Fibroblast of gingiva (primary cell): ENCODE measurements around the gene SYT8.

Source experiments
- DNase-seq: peaks from one replicate; pipeline ENCODE4 v3.0.0-alpha.2; 2011; ENCODE audit warnings: low read depth

SYT8 gene

GRCh38 chr11:1832211-1832919 is 2.4 kb upstream of the SYT8 start:
- no peak for DNase-seq

GRCh38 chr11:1832920-1833295 is 1.9 kb upstream of the SYT8 start:
- no peak for DNase-seq

- no peak for DNase-seq
Measured at GRCh38 chr11:1834062-1834610, 654 bp upstream of the SYT8 start.

- DNase-seq: no peak
Measured at GRCh38 chr11:1835671-1836010, 851 bp downstream of the SYT8 start.

GRCh38 chr11:1836011-1836945 is 1.5 kb downstream of the SYT8 start:
- DNase-seq: no peak

- DNase-seq: peak; percentile 22
Measured at GRCh38 chr11:1837171-1838076, 2.6 kb downstream of the SYT8 start.

GRCh38 chr11:1838077-1838425 is 3.3 kb downstream of the SYT8 start:
- no peak for DNase-seq

GRCh38 chr11:1838426-1839144 is 3.8 kb downstream of the SYT8 start, which contains the start of gene TNNI2:
Gene TNNI2 (plus strand): TSS chr11:1838981. CDS start chr11:1839697, 716 bp downstream.
- DNase-seq: no peak

- no peak for DNase-seq
Measured at GRCh38 chr11:1839204-1839923, 4.6 kb downstream of the SYT8 start.

GRCh38 chr11:1839924-1840779 is 5.4 kb downstream of the SYT8 start:
- no peak for DNase-seq

- no peak for DNase-seq
Measured at GRCh38 chr11:1840780-1841480, 6.1 kb downstream of the SYT8 start.

GRCh38 chr11:1841511-1842148 is 6.8 kb downstream of the SYT8 start:
- DNase-seq: no peak

- no peak for DNase-seq
Measured at GRCh38 chr11:1842149-1843097, 7.6 kb downstream of the SYT8 start.

- no peak for DNase-seq
Measured at GRCh38 chr11:1843098-1843473, 8.3 kb downstream of the SYT8 start.

- no peak for DNase-seq
Measured at GRCh38 chr11:1843796-1844195, 9.0 kb downstream of the SYT8 start.

GRCh38 chr11:1844221-1845094 is 9.7 kb downstream of the SYT8 start:
- DNase-seq: no peak

GRCh38 chr11:1845095-1845429 is 10.3 kb downstream of the SYT8 start:
- DNase-seq: no peak
